GM21786 (cell line): ENCODE measurements around the gene RNPEP.
"Not testable (repeated sequence)": the region's sequence is repeated elsewhere in the genome, so short reads cannot be mapped to it uniquely, and the experiment has no call there.

Experiments used
- ATAC-seq: cut with Tn5 transposase; IDR thresholded peaks from one replicate; pipeline ENCODE4 v1.9.1; 2021; ENCODE audit not compliant: unreplicated experiment

The RNPEP gene

DNA sequence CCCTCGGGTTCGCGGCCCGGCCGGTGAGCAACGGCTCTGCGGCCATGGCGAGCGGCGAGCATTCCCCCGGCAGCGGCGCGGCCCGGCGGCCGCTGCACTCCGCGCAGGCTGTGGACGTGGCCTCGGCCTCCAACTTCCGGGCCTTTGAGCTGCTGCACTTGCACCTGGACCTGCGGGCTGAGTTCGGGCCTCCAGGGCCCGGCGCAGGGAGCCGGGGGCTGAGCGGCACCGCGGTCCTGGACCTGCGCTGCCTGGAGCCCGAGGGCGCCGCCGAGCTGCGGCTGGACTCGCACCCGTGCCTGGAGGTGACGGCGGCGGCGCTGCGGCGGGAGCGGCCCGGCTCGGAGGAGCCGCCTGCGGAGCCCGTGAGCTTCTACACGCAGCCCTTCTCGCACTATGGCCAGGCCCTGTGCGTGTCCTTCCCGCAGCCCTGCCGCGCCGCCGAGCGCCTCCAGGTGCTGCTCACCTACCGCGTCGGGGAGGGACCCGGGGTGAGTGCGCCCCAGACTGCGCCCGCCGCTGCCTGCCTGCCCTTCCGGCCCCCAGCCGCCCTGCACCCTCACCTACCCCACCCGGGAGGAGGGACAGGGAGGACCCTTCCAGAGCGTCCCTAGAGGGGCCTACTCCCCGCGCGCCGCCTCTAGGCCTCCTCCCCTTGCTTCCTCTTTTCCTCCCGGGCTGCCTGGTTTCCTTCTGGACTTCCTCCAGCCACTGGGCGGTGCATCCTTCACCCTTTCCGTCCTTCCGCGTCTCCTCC is at the start of gene RNPEP:
Gene RNPEP (plus strand): TSS at position 26 of the 757 bp plus-strand sequence. CDS start 19 bp downstream, at position 45.
- peak; percentile 52 for ATAC-seq

GRCh38 chr1:201933840-201934430 is 48.5 kb upstream of the RNPEP start:
- ATAC-seq, result no peak

DNA sequence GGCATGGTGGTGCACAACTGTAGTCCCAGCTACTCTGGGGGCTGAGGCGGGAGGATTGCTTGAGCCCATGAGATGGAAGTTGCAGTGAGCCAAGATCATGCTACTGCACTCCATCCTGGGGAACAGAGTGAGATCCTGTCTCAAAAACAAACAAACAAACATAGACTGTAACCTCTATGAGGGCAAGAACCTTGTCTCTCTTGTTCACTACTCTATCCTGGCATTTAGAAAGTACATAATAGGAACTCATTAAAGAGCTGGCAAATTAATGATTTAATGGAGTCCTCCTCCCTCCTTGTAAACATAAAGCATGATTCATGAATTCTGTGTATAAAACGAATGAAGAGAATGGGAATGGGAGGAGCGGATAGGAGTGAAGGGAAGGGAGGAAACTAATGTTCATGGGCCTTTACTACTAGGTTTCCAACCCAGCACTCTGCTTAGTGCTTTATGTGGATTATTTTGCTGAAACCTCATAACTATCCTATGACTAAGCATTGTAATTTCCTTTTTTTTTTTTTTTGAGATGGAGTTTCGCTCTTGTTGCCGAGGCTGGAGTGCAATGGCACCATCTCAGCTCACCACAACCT is 44.7 kb upstream of the RNPEP start:
- ATAC-seq, result no peak

- ATAC-seq, result no peak
Observed at GRCh38 chr1:201938440-201939035, 43.9 kb upstream of the RNPEP start.

DNA sequence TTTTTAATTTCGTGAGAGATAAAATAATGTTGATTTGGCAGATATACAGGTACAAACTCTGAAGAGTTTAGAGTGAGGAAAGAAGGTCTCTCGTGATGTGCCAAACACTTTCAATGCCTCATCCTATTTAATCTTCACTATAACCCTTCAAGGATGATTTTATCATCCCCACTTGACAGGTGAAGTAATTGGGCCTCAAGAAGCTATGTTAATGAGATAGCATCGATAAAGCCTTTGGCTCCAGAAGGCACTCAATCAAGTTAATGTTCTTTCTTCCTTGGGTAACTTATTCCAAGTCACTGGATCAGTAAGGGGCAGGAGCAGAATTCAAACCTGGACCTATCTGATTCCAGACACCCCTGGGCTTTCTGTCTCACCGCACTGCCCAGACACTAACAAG is 43.3 kb upstream of the RNPEP start:
- ATAC-seq, result no peak

DNA sequence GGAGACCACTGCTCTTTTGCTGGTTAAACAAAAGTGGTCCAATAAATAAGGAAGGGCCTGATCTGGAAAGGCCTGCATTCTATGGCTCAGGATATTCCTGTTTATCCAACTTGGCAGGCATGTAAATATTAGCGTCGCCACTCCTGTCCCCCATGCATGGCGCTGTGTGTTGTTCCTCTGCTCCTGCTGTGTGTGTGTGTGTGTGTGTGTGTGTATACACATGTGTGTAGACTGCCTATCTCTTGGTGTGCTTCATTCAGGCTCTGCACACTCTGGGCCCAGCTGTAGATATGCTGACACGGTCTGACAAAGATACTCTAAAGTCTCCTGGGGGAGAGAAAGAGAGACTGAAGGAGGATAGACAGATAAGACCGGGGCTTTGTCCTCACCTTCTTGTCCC is 42.9 kb upstream of the RNPEP start:
- no peak for ATAC-seq

- not testable (repeated sequence) for ATAC-seq
Observed at GRCh38 chr1:201940316-201940715, 42.1 kb upstream of the RNPEP start.

- ATAC-seq, result no peak
Observed at GRCh38 chr1:201941420-201942128, 40.9 kb upstream of the RNPEP start.

DNA sequence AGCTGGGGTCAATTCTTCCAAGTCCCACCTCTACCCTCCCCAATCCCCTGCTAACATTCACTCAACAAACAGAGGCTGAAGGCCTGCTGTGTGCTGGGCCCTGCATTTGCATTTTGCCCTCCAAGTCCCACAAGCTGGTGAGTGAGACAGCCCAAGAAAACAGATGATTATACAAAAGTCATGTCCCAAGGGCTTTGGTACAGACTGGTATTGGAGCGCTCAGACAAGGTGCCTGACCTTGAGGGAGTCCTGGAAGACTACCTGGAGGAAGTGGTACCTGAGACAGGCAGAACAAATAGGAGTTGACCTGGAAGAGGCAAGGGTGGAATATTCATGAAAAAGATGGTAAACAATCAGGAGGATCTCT is 40.3 kb upstream of the RNPEP start:
- no peak for ATAC-seq

DNA sequence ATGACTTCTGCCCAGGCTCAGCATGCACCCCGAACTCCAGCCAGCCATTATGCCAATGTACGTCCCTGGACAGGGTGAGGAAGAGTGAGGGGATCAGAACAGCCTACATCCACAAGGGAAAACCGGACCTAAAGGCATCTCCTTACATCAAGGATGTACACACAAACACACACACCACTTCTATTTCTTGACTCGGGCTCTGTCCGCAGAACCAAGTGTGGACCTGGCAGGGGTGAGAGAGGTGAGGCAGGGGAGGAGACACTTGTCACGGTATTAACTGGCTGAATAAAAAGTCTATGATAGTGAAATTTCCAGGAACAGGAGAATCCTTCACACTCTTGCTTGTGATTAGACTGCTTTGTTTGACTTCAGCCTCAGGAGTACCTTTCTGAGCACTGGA is 38.4 kb upstream of the RNPEP start:
- ATAC-seq, result no peak

DNA sequence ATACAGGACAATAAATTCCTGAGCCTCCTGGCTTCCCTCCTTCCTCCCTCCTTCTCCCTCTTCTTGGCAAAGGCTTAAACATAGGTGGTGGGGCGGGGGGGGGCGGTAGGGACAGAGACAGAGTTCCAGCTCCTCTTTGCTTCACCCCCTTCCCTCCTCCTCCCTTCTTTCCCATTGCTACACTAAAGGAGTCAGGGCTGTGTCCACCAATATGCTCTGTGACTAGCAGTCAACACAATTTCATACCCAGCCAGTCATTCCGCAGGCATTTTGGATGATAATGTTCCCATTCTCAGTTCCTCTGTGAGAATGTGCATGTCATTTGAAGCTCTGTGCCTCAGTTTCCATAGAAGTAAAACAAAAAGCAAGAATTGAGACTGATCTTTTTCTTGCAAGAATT is 37.8 kb upstream of the RNPEP start:
- ATAC-seq, result no peak

- no peak for ATAC-seq
Observed at GRCh38 chr1:201945157-201945556, 37.3 kb upstream of the RNPEP start.

DNA sequence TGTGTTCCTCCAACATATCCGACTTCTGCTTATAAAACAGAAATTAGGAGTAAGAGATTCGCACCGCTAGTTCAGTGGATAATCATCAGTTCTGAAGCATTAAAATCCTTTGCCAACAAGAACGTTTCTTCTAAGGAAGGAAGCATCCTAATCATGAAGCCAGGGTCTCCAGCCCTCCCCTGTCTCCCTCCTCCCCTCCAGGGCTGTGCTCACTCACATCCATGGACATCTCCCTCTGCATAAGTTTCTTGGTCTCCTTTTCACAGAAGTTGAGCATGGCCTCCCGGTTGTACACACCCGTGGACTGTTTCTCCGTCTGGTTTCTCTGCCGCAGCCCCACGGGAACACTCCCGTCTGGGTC is 36.6 kb upstream of the RNPEP start:
- ATAC-seq, result no peak

- no peak for ATAC-seq
Observed at GRCh38 chr1:201946224-201946908, 36.1 kb upstream of the RNPEP start, which contains the start of gene LMOD1. Gene LMOD1 (minus strand): TSS chr1:201946548. CDS start chr1:201946340, 208 bp downstream.

- ATAC-seq, result no peak
Observed at GRCh38 chr1:201947697-201948008, 34.8 kb upstream of the RNPEP start.

DNA sequence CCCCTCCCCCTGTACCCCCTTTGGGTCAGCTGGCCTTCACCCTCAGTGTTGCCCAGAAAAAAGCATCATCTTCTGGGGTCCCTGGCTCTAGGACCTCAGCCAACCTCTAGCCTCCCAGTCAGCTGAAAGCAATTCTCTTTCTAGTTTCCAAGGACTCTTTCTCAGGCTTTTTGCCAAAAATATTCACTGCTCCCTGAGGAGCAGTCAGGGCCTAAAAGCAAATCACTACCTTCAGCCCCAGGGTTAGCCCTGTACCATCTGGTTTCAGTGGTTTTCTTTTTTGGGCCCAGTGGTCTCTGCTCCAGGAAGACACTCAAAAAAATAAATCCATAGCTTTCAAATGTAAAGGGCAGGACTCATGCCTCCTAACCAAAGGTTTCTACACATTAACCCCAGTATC is 33.0 kb upstream of the RNPEP start:
- ATAC-seq, result no peak

DNA sequence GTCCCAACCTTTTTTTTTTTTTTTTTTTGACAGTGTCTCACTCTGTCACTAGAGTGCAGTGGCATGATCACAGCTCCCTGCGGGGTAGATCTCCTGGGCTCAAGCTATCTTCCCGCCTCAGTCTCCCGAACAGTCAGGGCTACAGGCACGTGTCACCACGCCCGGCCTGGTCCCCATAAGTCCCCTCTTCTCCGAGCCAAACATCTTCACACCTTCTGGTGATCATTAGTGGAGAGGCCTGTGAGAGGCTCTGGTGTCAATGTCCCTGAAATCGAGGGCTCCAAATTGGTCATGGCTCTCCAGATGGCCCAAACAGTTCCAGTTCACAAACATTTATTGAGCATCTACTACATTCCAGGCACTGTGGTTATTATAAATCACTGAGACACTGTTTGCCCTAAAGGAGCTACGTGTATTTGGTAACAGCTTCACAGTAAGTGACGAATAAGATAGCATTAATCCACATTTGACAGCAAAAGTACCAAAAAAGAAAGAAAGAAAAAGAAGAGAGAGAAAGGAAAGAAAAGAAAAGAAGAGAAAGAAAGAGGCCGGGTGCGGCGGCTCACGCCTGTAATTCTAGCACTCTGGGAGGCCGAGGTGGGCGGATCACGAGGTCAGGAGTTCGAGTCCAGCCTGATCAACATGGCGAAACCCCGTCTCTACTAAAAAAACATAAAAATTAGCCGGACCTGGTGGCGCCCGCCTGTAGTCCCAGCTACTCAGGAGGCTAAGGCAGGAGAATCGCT is 28.0 kb upstream of the RNPEP start:
- no peak for ATAC-seq

- peak; percentile 100 for ATAC-seq
Observed at GRCh38 chr1:201955009-201955728, 27.3 kb upstream of the RNPEP start, which contains the start of gene TIMM17A. Gene TIMM17A (plus strand): TSS chr1:201955503. CDS start chr1:201955527, 24 bp downstream.

DNA sequence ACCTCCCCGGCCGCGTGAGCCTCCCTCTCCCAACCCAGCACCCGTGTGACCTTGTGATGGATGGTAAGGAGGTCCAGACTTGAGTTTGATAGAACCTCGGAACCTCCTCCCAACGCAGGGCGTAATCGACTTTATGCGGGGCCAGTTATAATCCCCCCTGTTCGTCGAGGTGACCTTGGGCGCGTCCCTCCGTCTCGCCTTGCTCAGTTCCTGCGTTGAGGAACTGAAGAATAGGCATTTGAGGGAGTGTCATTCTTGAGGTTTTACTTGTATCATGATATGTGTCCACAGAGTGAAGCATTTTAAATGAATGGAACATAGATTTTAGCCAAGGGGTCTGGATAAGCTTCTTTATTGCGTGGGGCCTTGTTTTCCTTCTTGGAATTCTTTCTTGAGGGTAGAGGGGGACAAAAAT is 26.7 kb upstream of the RNPEP start:
- peak; percentile 18 for ATAC-seq
